Colonic mucosa (tissue), 4 donors: ENCODE results near the gene KCNK18. TPM values are rescaled to one million over a fixed set of nuclear protein-coding genes. Genes with fewer than 3 reads are reported as not detected.

Experiments
- DNase-seq: peaks from one replicate; pipeline ENCODE4 v3.0.0-alpha.2; 2020
- H3K27ac ChIP-seq: fragments of 200-600 bp; one replicate; pipeline ENCODE4 v1.8.0; 2021
- H3K27me3 ChIP-seq: fragments of 200-600 bp; one replicate; pipeline ENCODE4 v1.8.0; 2021
- H3K36me3 ChIP-seq: fragments of 200-600 bp; one replicate; pipeline ENCODE4 v1.8.0; 2021
- H3K4me1 ChIP-seq: fragments of 200-600 bp; one replicate; pipeline ENCODE4 v1.8.0; 2021; ENCODE audit warnings: mild to moderate bottlenecking
- H3K4me3 ChIP-seq: fragments of 200-600 bp; one replicate; pipeline ENCODE4 v1.8.0; 2021
- H3K9ac ChIP-seq, 2 donors: one replicate each; pipeline ENCODE4 v1.7.0; 2013; ENCODE audit warnings: control low read depth in 2 of 2, low read depth in 2 of 2, low read length in 2 of 2
- H3K9me3 ChIP-seq: fragments of 200-600 bp; one replicate; pipeline ENCODE4 v1.8.0; 2021
- CTCF ChIP-seq: fragments of 200-600 bp; IDR thresholded peaks from one replicate; pipeline ENCODE4 v1.8.0; 2022; ENCODE audit warnings: antibody characterized with exemption, mild to moderate bottlenecking
- intact Hi-C: fragments of 100-400 bp; cut with DNase I; formaldehyde crosslinking; loops from one replicate; pipeline ENCODE4 v1.14.1; 2022
- total RNA-seq, 2 donors: library from RNA; stranded (reverse); fragmentation: NEBNext Ultra II Directional in 1 of 2; extraction: Animal tissue kit (Norgen Biotek cat#: 25700) in 1 of 2; gene quantifications; one replicate each; pipeline ENCODE4 v1.2.1, GENCODE V29; 2021
- donor health status: healthy.
- donor health status: DM: no; HTN: no; CAD: no.
- donor health status: DM: no; HTN: no; CAD: no.

Gene KCNK18
- total RNA-seq, 2 donors from 2014 or later, result not detected

DNA sequence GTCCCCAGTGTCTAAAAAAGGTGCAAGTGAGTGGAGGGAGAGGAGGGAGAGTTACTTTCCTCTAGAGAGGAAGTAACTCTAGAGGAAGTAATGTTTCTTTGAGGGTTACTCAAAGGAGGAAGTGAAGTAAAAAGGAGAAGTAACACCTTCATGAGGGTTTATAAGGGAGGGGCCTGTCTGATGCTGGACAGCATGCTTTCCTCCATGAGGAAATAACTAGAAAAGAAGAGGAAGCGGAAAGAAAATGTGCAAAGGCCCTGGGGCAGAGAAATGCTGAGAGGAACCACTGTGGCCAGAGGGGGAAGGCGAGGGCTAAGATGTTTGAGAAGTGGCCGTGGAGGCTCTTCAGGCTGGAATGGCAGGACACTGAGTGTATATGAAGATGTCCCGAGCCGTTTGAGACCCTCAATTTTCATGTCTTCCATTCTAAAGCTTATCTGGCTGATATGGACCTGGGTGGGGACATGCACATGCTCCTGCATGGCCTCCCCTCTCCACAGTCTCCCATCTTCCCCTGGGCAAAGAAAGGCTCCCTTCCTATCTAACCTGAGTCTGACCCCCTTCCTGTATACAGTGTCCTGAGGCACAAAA is 40.2 kb downstream of the KCNK18 start:
- no peaks in the 10 kb centered on the region for H3K36me3 ChIP-seq
- DNase-seq, result no peak
- H3K27ac ChIP-seq, result no peak overlapping the region
- no peaks in the 10 kb centered on the region for H3K9me3 ChIP-seq
- intact Hi-C loops, result no loop called here
- no peaks in the 10 kb centered on the region for H3K4me1 ChIP-seq
- no peak overlapping the region for H3K9ac ChIP-seq
- H3K4me3 ChIP-seq, result no peak overlapping the region
- no peak for TF ChIP-seq CTCF
- peaks cover 18% of the 10 kb centered on the region for H3K27me3 ChIP-seq

GRCh38 chr10:117239051-117239450 is 41.8 kb downstream of the KCNK18 start:
- Histone ChIP-seq H3K4me1 (no peaks in the 10 kb centered on the region), H3K9ac (no peak overlapping the region), H3K36me3 (no peaks in the 10 kb centered on the region), H3K9me3 (no peaks in the 10 kb centered on the region), H3K27ac (no peak overlapping the region), H3K27me3 (peaks cover 18% of the 10 kb centered on the region), H3K4me3 (no peak overlapping the region)
- TF ChIP-seq CTCF, result no peak
- no peak for DNase-seq
- intact Hi-C loops, result no loop called here

DNA sequence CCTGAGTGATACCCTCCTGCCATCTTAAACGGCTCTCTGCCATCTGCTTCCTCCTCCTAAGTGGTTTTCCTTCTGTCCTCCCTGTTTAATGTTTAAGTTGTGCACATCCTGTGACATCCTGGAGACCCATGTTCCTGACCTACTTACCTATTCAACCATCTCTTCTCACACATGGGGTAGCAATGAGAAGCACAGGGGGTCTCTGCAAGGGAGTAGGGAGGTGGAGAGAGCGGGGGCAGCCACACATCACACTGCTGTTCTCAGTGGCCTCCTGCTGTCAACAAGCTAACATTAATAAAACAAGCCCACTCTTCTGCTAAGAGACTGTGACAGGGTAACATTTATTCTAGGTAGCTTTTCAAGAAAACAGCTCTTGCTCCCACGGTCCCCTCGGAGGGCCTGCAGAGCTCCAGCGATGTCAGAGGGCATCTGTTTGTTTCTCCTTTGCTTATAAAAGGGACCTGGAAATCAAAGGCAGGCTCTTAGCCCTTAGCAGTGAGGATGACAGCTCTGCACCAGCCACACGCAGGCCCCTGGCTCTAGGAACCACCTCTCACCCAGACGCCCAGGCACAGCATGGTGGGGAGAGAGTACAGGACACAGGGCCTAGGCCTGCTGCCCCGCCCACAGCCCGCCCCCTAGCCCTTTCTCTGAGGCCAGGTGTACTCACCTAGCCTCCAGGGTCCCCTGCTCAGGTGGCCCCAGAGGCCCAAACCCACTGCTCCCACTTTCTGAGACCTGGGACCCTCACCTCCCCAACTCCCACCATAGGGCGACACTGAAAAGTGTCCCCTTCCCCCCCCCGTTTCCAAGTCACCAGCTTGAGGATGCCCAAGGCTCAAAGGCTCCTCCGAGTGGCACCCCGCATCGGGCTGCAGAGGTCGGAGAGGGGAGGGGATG is 42.7 kb downstream of the KCNK18 start:
- Histone ChIP-seq H3K9me3 (no peaks in the 10 kb centered on the region), H3K27ac (no peak overlapping the region), H3K9ac (peak overlapping the region in 1 of 2 donors; percentile 24), H3K27me3 (peaks cover 18% of the 10 kb centered on the region), H3K4me3 (no peak overlapping the region), H3K4me1 (no peaks in the 10 kb centered on the region), H3K36me3 (no peaks in the 10 kb centered on the region)
- no peak for TF ChIP-seq CTCF
- no peak for DNase-seq
- intact Hi-C loops, result no loop called here

GRCh38 chr10:117240621-117241529 is 43.6 kb downstream of the KCNK18 start, which contains the start of gene SLC18A2:
Gene SLC18A2, plus strand, starts transcription at chr10:117241114. Its CDS starts 580 bp downstream, at chr10:117241694.
- Histone ChIP-seq H3K36me3 (no peaks in the 10 kb centered on the region), H3K9ac (peak within 1 kb of the TSS in 1 of 2 donors; percentile 24), H3K27me3 (peaks cover 18% of the 10 kb centered on the region), H3K9me3 (no peaks in the 10 kb centered on the region), H3K4me1 (no peaks in the 10 kb centered on the region), H3K27ac (no peak within 1 kb of the TSS), H3K4me3 (no peak within 1 kb of the TSS)
- intact Hi-C loops, result no loop called here
- no peak for TF ChIP-seq CTCF
- no peak for DNase-seq
